ENCODE measurements around the gene GTF2F1.

GTF2F1 gene

DNA sequence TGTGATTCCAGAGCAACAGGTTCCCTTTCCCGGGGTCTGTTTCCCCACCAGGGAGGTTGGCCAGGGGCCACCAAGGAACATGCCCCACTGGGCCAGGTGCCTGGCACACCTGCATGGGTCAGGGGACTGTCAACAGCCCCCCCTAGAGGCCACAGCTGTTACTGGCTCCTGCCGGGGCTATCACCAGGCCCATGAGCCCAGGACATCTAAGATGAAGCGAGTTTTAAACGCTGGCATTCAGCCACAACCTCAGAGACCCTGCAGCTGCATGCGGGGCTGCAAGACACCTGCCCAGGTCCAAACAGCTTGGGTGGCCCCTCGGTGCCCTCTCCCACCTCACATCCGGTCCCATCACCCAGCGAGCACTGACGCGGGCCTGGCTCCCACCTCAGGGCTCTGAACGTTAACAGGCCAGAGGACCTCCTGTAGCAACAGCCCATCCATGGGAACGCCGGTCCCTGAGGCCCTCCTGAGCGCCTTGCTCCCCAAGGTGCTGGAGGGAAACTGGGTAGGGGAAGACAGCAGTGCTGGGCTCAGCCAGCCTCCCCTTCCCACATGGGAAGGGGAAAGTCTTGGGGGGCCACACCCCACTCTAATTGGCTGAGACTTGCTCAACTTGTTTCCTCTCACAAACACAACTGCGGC, 19.6 kb upstream of the GTF2F1 start:
- Histone ChIP-seq H3K9ac (ENCODE audit: low read length) (no peak overlapping the region), H3K27ac (ENCODE audit: low read depth, low read length, poor library complexity, severe bottlenecking) (peak overlapping the region; percentile 23)

DNA sequence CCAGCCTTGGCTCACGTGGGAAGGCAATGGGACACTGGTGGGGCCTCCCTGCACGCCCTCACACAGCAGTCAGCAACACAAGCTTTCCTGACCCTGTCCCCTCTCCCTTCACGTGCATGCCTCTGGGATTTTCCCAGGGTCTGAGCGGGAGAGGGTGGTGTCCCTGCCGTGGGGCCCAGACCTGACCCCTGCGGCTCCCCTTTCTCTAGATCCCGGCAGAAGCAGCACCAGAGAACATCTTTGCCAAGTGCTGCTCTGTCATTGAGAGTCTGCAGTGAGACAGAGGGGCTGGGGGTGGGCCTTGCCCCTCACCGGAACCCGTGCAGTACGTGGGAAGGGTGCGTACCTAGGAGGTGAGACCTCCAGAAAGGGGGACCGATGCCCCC, 19.1 kb upstream of the GTF2F1 start:
- no peaks in the 10 kb centered on the region for H3K9me2 ChIP-seq (ENCODE audit: low read depth, low read length)
- H4K20me1 ChIP-seq (ENCODE audit: insufficient read depth, low read length), result no peaks in the 10 kb centered on the region
- peaks cover 37% of the 10 kb centered on the region for H3K36me3 ChIP-seq (ENCODE audit: insufficient read depth, low read length)
- no peaks in the 10 kb centered on the region for H3F3A ChIP-seq (ENCODE audit: insufficient read depth, low read length)
- H3K9ac ChIP-seq (ENCODE audit: low read length), result no peak overlapping the region
- no peaks in the 10 kb centered on the region for H3K27me3 ChIP-seq (ENCODE audit: insufficient read depth, low read length)
- no peaks in the 10 kb centered on the region for H3K79me2 ChIP-seq (ENCODE audit: insufficient read depth, low read length)
- TF ChIP-seq, protein P1, sequence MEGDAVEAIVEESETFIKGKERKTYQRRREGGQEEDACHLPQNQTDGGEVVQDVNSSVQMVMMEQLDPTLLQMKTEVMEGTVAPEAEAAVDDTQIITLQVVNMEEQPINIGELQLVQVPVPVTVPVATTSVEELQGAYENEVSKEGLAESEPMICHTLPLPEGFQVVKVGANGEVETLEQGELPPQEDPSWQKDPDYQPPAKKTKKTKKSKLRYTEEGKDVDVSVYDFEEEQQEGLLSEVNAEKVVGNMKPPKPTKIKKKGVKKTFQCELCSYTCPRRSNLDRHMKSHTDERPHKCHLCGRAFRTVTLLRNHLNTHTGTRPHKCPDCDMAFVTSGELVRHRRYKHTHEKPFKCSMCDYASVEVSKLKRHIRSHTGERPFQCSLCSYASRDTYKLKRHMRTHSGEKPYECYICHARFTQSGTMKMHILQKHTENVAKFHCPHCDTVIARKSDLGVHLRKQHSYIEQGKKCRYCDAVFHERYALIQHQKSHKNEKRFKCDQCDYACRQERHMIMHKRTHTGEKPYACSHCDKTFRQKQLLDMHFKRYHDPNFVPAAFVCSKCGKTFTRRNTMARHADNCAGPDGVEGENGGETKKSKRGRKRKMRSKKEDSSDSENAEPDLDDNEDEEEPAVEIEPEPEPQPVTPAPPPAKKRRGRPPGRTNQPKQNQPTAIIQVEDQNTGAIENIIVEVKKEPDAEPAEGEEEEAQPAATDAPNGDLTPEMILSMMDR (IDR thresholded peaks at IDR 0.05; ENCODE audit: low read length), result no peak
- TF ChIP-seq EZH2 (IDR thresholded peaks at IDR 0.05; ENCODE audit: borderline replicate concordance, low read length), result no peak
- H3K4me2 ChIP-seq (ENCODE audit: low read length), result no peak overlapping the region
- H3K4me3 ChIP-seq (ENCODE audit: low read depth, low read length, poor library complexity, severe bottlenecking), result no peak overlapping the region
- no peak overlapping the region for H3K27ac ChIP-seq (ENCODE audit: low read depth, low read length, poor library complexity, severe bottlenecking)
- H3K4me1 ChIP-seq (ENCODE audit: insufficient read depth, low read length, severe bottlenecking), result no peaks in the 10 kb centered on the region
- no peak overlapping the region for H2AFZ ChIP-seq (ENCODE audit: low read length)
- H3K9me3 ChIP-seq (ENCODE audit: low read length), result no peaks in the 10 kb centered on the region

More for the DNA sequence above, 19.6 kb upstream of the GTF2F1 start:
- no peaks in the 10 kb centered on the region for H3K4me1 ChIP-seq (ENCODE audit: insufficient read depth, low read length, severe bottlenecking)
- no peaks in the 10 kb centered on the region for H4K20me1 ChIP-seq (ENCODE audit: insufficient read depth, low read length)
- no peaks in the 10 kb centered on the region for H3K79me2 ChIP-seq (ENCODE audit: insufficient read depth, low read length)
- H3K27me3 ChIP-seq (ENCODE audit: insufficient read depth, low read length), result no peaks in the 10 kb centered on the region
- no peak overlapping the region for H2AFZ ChIP-seq (ENCODE audit: low read length)
- H3K4me3 ChIP-seq (ENCODE audit: low read depth, low read length, poor library complexity, severe bottlenecking), result no peak overlapping the region
- TF ChIP-seq, protein P1 (IDR thresholded peaks at IDR 0.05; ENCODE audit: low read length), result peak; percentile 84
- TF ChIP-seq EZH2 (IDR thresholded peaks at IDR 0.05; ENCODE audit: borderline replicate concordance, low read length), result no peak
- H3K9me3 ChIP-seq (ENCODE audit: low read length), result no peaks in the 10 kb centered on the region
- peaks cover 42% of the 10 kb centered on the region for H3K36me3 ChIP-seq (ENCODE audit: insufficient read depth, low read length)
- H3K9me2 ChIP-seq (ENCODE audit: low read depth, low read length), result no peaks in the 10 kb centered on the region
- no peak overlapping the region for H3K4me2 ChIP-seq (ENCODE audit: low read length)
- no peaks in the 10 kb centered on the region for H3F3A ChIP-seq (ENCODE audit: insufficient read depth, low read length)

DNA sequence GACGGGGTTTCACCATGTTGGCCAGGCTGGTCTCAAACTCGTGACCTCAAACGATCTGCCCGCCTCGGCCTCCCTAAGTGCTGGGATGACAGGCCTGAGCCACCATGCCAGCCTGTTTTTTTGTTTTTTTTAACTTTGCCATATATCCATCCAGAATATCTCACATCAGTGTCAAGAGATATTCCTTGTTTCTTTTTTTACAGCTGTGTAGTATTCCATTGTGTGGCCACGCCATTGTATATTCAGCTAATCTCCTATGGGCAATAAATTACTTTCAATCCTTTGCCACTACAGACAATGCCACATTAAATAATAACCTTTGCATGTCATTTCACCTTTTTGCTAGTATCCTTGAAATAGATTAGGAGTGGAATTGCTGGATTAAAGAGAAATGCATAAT, 16.4 kb upstream of the GTF2F1 start:
- Histone ChIP-seq H3K4me2 (ENCODE audit: low read length) (no peak overlapping the region), H3K4me3 (ENCODE audit: low read depth, low read length, poor library complexity, severe bottlenecking) (no peak overlapping the region), H3K4me1 (ENCODE audit: insufficient read depth, low read length, severe bottlenecking) (no peaks in the 10 kb centered on the region), H3K27ac (ENCODE audit: low read depth, low read length, poor library complexity, severe bottlenecking) (no peak overlapping the region), H3K9ac (ENCODE audit: low read length) (no peak overlapping the region), H2AFZ (ENCODE audit: low read length) (no peak overlapping the region), H3K9me2 (ENCODE audit: low read depth, low read length) (no peaks in the 10 kb centered on the region), H3K27me3 (ENCODE audit: insufficient read depth, low read length) (no peaks in the 10 kb centered on the region), H3K9me3 (ENCODE audit: low read length) (no peaks in the 10 kb centered on the region), H3K36me3 (ENCODE audit: insufficient read depth, low read length) (peaks cover 9% of the 10 kb centered on the region), H3K79me2 (ENCODE audit: insufficient read depth, low read length) (no peaks in the 10 kb centered on the region), H4K20me1 (ENCODE audit: insufficient read depth, low read length) (no peaks in the 10 kb centered on the region), H3F3A (ENCODE audit: insufficient read depth, low read length) (no peaks in the 10 kb centered on the region)
- TF ChIP-seq, protein P1 (IDR thresholded peaks at IDR 0.05; ENCODE audit: low read length), result no peak
- no peak for TF ChIP-seq EZH2 (IDR thresholded peaks at IDR 0.05; ENCODE audit: borderline replicate concordance, low read length)

Data from OCI-LY1 (cell line).